Measurements from ENCODE around the gene ATP6V0D1. TPM values are rescaled to one million over a fixed set of nuclear protein-coding genes. Genes with fewer than 3 reads are reported as not detected.

Gene ATP6V0D1
- total RNA-seq, 6 experiments from 2014 or later: 102 to 130 (median 118) TPM

GRCh38 chr16:67424261-67424615, 56.7 kb downstream of the ATP6V0D1 start:
- TF ChIP-seq CTCF (IDR thresholded peaks at IDR 0.05): no peak
- Mint-ChIP-seq H3K4me1 (ENCODE audit: low read depth) (peaks cover 7% of the 10 kb centered on the region), H3K27me3 (ENCODE audit: insufficient read depth) (peaks cover 30% of the 10 kb centered on the region), H3K36me3 (ENCODE audit: low read depth) (no peaks in the 10 kb centered on the region), H3K9me3 (no peaks in the 10 kb centered on the region), H3K27ac (no peak overlapping the region), H3K4me3 (no peak overlapping the region)
- no peak for DNase-seq

GRCh38 chr16:67423611-67424260, 57.2 kb downstream of the ATP6V0D1 start:
- TF ChIP-seq CTCF (IDR thresholded peaks at IDR 0.05): no peak
- no peaks in the 10 kb centered on the region for H3K36me3 Mint-ChIP-seq (ENCODE audit: low read depth)
- H3K27ac Mint-ChIP-seq: no peak overlapping the region
- peaks cover 25% of the 10 kb centered on the region for H3K27me3 Mint-ChIP-seq (ENCODE audit: insufficient read depth)
- no peak overlapping the region for H3K4me3 Mint-ChIP-seq
- no peaks in the 10 kb centered on the region for H3K9me3 Mint-ChIP-seq
- H3K4me1 Mint-ChIP-seq (ENCODE audit: low read depth): peaks cover 8% of the 10 kb centered on the region
- no peak for DNase-seq

GRCh38 chr16:67423015-67423414, 57.9 kb downstream of the ATP6V0D1 start:
- no peak for TF ChIP-seq CTCF (IDR thresholded peaks at IDR 0.05)
- Mint-ChIP-seq H3K27me3 (ENCODE audit: insufficient read depth) (peaks cover 21% of the 10 kb centered on the region), H3K9me3 (no peaks in the 10 kb centered on the region), H3K4me3 (no peak overlapping the region), H3K36me3 (ENCODE audit: low read depth) (no peaks in the 10 kb centered on the region), H3K4me1 (ENCODE audit: low read depth) (peaks cover 8% of the 10 kb centered on the region), H3K27ac (no peak overlapping the region)
- no peak for DNase-seq

- Mint-ChIP-seq H3K27ac (no peak overlapping the region), H3K4me1 (ENCODE audit: low read depth) (peaks cover 19% of the 10 kb centered on the region), H3K4me3 (no peak overlapping the region), H3K36me3 (ENCODE audit: low read depth) (no peaks in the 10 kb centered on the region), H3K9me3 (no peaks in the 10 kb centered on the region), H3K27me3 (ENCODE audit: insufficient read depth) (peaks cover 23% of the 10 kb centered on the region)
- no peak for TF ChIP-seq CTCF (IDR thresholded peaks at IDR 0.05)
- no peak for DNase-seq
These were observed 59.9 kb downstream of the ATP6V0D1 start for GRCh38 chr16:67421030-67421429.

- Mint-ChIP-seq H3K9me3 (no peaks in the 10 kb centered on the region), H3K4me1 (ENCODE audit: low read depth) (peaks cover 25% of the 10 kb centered on the region), H3K4me3 (no peak overlapping the region), H3K27me3 (ENCODE audit: insufficient read depth) (peaks cover 14% of the 10 kb centered on the region), H3K36me3 (ENCODE audit: low read depth) (no peaks in the 10 kb centered on the region), H3K27ac (no peak overlapping the region)
- DNase-seq: no peak
- TF ChIP-seq CTCF (IDR thresholded peaks at IDR 0.05): peak; percentile 12; the same call in 1 of the 2 replicates
These were observed 61.0 kb downstream of the ATP6V0D1 start for GRCh38 chr16:67419931-67420330.
